ENCODE results near the gene MTCH1.
A peak's percentile ranks its signal among the peaks of the same experiment; 100 is the strongest.
"Not testable (repeated sequence)": the region's sequence is repeated elsewhere in the genome, so short reads cannot be mapped to it uniquely, and the experiment has no call there.

The MTCH1 gene

GRCh38 chr6:36990401-36990800 lies 4.4 kb upstream of the MTCH1 start:
- not testable (repeated sequence) for DNase-seq

GRCh38 chr6:36989264-36989663 lies 3.3 kb upstream of the MTCH1 start:
- DNase-seq, result no peak

GRCh38 chr6:36986704-36987047 lies 680 bp upstream of the MTCH1 start:
- DNase-seq, result no peak

GRCh38 chr6:36985417-36985807 lies 584 bp downstream of the MTCH1 start:
- DNase-seq, result no peak

GRCh38 chr6:36984581-36985416 lies 1.2 kb downstream of the MTCH1 start:
- DNase-seq, result no peak

GRCh38 chr6:36983538-36983937 lies 2.5 kb downstream of the MTCH1 start:
- DNase-seq, result no peak

GRCh38 chr6:36980876-36981619 lies 4.9 kb downstream of the MTCH1 start:
- DNase-seq, result peak; percentile 71

GRCh38 chr6:36980129-36980528 lies 5.9 kb downstream of the MTCH1 start:
- no peak for DNase-seq

GRCh38 chr6:36979347-36979742 lies 6.7 kb downstream of the MTCH1 start:
- DNase-seq, result peak; percentile 64

GRCh38 chr6:36978421-36979346 lies 7.3 kb downstream of the MTCH1 start:
- DNase-seq, result no peak

- DNase-seq, result no peak
These were observed 8.5 kb downstream of the MTCH1 start for GRCh38 chr6:36977470-36977941.

- DNase-seq, result no peak
These were observed 9.1 kb downstream of the MTCH1 start for GRCh38 chr6:36976931-36977330.

GRCh38 chr6:36976509-36976908 lies 9.5 kb downstream of the MTCH1 start:
- DNase-seq, result no peak

GRCh38 chr6:36976007-36976264 lies 10.1 kb downstream of the MTCH1 start:
- no peak for DNase-seq

- no peak for DNase-seq
These were observed 10.6 kb downstream of the MTCH1 start for GRCh38 chr6:36975231-36976006.

- DNase-seq, result no peak
These were observed 12.3 kb downstream of the MTCH1 start for GRCh38 chr6:36973647-36974046.

GRCh38 chr6:36973190-36973589 lies 12.8 kb downstream of the MTCH1 start:
- DNase-seq, result no peak

- DNase-seq, result no peak
These were observed 13.9 kb downstream of the MTCH1 start for GRCh38 chr6:36971921-36972673.

GRCh38 chr6:36970892-36971842 lies 14.8 kb downstream of the MTCH1 start:
- DNase-seq, result no peak
